ENCODE measurements around the gene UBAC1.

GRCh38 chr9:135956802-135957174 is 4.4 kb downstream of the UBAC1 start:
- no peak for TF ChIP-seq POLR2A (IDR thresholded peaks at IDR 0.05)
- TF ChIP-seq, protein P1, sequence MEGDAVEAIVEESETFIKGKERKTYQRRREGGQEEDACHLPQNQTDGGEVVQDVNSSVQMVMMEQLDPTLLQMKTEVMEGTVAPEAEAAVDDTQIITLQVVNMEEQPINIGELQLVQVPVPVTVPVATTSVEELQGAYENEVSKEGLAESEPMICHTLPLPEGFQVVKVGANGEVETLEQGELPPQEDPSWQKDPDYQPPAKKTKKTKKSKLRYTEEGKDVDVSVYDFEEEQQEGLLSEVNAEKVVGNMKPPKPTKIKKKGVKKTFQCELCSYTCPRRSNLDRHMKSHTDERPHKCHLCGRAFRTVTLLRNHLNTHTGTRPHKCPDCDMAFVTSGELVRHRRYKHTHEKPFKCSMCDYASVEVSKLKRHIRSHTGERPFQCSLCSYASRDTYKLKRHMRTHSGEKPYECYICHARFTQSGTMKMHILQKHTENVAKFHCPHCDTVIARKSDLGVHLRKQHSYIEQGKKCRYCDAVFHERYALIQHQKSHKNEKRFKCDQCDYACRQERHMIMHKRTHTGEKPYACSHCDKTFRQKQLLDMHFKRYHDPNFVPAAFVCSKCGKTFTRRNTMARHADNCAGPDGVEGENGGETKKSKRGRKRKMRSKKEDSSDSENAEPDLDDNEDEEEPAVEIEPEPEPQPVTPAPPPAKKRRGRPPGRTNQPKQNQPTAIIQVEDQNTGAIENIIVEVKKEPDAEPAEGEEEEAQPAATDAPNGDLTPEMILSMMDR (IDR thresholded peaks at IDR 0.05): no peak
